ENCODE measurements around the gene WIPF2.

WIPF2 gene

DNA sequence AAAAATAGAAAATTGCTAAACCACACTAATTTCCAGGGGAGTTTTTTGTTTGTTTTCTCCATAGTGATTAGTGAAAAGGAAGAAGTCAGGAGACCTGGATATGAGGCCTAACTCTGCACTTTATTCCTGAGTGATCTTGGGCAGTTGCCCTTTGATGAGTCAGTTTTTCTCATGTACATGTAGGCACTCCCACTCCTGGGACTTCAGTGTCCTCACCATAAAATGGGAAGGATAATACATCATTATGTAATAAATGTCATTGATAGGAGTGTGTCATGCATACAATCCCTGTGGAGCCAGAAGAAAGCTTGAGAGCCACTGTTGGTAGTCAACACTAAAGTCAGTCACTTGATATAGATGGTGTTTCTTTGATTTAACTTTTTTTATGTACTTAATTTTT lies 32.5 kb downstream of the WIPF2 start:
- no peak overlapping the region for H3K4me3 ChIP-seq (ENCODE audit: insufficient read depth, low read length, poor library complexity, severe bottlenecking)
- no peak overlapping the region for H2AFZ ChIP-seq (ENCODE audit: low read depth, low read length, severe bottlenecking)
- H3K36me3 ChIP-seq (ENCODE audit: low read length): 0 out of 2 replicates have a peak, but pooled peaks cover 2% of the 10 kb centered on the region
- H3K9me3 ChIP-seq (ENCODE audit: insufficient read depth, low read length): no peaks in the 10 kb centered on the region
- no peak overlapping the region for H3K4me2 ChIP-seq (ENCODE audit: low read depth, low read length, poor library complexity, severe bottlenecking)
- no peaks in the 10 kb centered on the region for H4K20me1 ChIP-seq (ENCODE audit: low read depth, low read length)
- TF ChIP-seq, protein P1, sequence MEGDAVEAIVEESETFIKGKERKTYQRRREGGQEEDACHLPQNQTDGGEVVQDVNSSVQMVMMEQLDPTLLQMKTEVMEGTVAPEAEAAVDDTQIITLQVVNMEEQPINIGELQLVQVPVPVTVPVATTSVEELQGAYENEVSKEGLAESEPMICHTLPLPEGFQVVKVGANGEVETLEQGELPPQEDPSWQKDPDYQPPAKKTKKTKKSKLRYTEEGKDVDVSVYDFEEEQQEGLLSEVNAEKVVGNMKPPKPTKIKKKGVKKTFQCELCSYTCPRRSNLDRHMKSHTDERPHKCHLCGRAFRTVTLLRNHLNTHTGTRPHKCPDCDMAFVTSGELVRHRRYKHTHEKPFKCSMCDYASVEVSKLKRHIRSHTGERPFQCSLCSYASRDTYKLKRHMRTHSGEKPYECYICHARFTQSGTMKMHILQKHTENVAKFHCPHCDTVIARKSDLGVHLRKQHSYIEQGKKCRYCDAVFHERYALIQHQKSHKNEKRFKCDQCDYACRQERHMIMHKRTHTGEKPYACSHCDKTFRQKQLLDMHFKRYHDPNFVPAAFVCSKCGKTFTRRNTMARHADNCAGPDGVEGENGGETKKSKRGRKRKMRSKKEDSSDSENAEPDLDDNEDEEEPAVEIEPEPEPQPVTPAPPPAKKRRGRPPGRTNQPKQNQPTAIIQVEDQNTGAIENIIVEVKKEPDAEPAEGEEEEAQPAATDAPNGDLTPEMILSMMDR (IDR thresholded peaks at IDR 0.05; ENCODE audit: insufficient read depth, low read length, poor library complexity, severe bottlenecking): no peak
- no peak for TF ChIP-seq EZH2phosphoT487 (conservative IDR thresholded peaks at IDR 0.05; ENCODE audit: low read length)
- H3K9ac ChIP-seq (ENCODE audit: low read length): no peak overlapping the region
- no peak overlapping the region for H3K27ac ChIP-seq (ENCODE audit: low read depth, low read length)
- H3K9me2 ChIP-seq (replicated peaks; ENCODE audit: insufficient read depth, low read length): no peaks in the 10 kb centered on the region
- H3K27me3 ChIP-seq (ENCODE audit: low read length): no peaks in the 10 kb centered on the region
- H3F3A ChIP-seq (ENCODE audit: insufficient read depth): peaks cover 8% of the 10 kb centered on the region; the same call in 1 of the 2 replicates
- H3K79me2 ChIP-seq (ENCODE audit: insufficient read depth, low read length): peaks cover 65% of the 10 kb centered on the region

GRCh38 chr17:40253565-40253964 lies 34.5 kb downstream of the WIPF2 start:
- TF ChIP-seq EZH2phosphoT487 (conservative IDR thresholded peaks at IDR 0.05; ENCODE audit: low read length): no peak
- TF ChIP-seq, protein P1 (IDR thresholded peaks at IDR 0.05; ENCODE audit: insufficient read depth, low read length, poor library complexity, severe bottlenecking): no peak
- Histone ChIP-seq H3K79me2 (ENCODE audit: insufficient read depth, low read length) (peaks cover 53% of the 10 kb centered on the region), H3K4me2 (ENCODE audit: low read depth, low read length, poor library complexity, severe bottlenecking) (no peak overlapping the region), H3K9me2 (replicated peaks; ENCODE audit: insufficient read depth, low read length) (no peaks in the 10 kb centered on the region), H3K27ac (ENCODE audit: low read depth, low read length) (no peak overlapping the region), H3K4me3 (ENCODE audit: insufficient read depth, low read length, poor library complexity, severe bottlenecking) (no peak overlapping the region), H3F3A (ENCODE audit: insufficient read depth) (peaks cover 4% of the 10 kb centered on the region; the same call in 1 of the 2 replicates), H3K9me3 (ENCODE audit: insufficient read depth, low read length) (no peaks in the 10 kb centered on the region), H3K36me3 (ENCODE audit: low read length) (peaks cover 7% of the 10 kb centered on the region; the same call in 1 of the 2 replicates), H3K27me3 (ENCODE audit: low read length) (no peaks in the 10 kb centered on the region), H2AFZ (ENCODE audit: low read depth, low read length, severe bottlenecking) (no peak overlapping the region), H3K9ac (ENCODE audit: low read length) (no peak overlapping the region), H4K20me1 (ENCODE audit: low read depth, low read length) (no peaks in the 10 kb centered on the region)

- H3K27ac ChIP-seq (ENCODE audit: low read depth, low read length): no peak overlapping the region
- H3K4me2 ChIP-seq (ENCODE audit: low read depth, low read length, poor library complexity, severe bottlenecking): no peak overlapping the region
- peaks cover 13% of the 10 kb centered on the region; the same call in 1 of the 2 replicates for H3K36me3 ChIP-seq (ENCODE audit: low read length)
- no peak overlapping the region for H2AFZ ChIP-seq (ENCODE audit: low read depth, low read length, severe bottlenecking)
- no peaks in the 10 kb centered on the region for H3K9me2 ChIP-seq (replicated peaks; ENCODE audit: insufficient read depth, low read length)
- no peaks in the 10 kb centered on the region for H4K20me1 ChIP-seq (ENCODE audit: low read depth, low read length)
- H3K4me3 ChIP-seq (ENCODE audit: insufficient read depth, low read length, poor library complexity, severe bottlenecking): no peak overlapping the region
- no peak overlapping the region for H3K9ac ChIP-seq (ENCODE audit: low read length)
- peaks cover 7% of the 10 kb centered on the region for H3K79me2 ChIP-seq (ENCODE audit: insufficient read depth, low read length)
- H3F3A ChIP-seq (ENCODE audit: insufficient read depth): no peaks in the 10 kb centered on the region
- no peaks in the 10 kb centered on the region for H3K9me3 ChIP-seq (ENCODE audit: insufficient read depth, low read length)
- no peaks in the 10 kb centered on the region for H3K27me3 ChIP-seq (ENCODE audit: low read length)
- TF ChIP-seq EZH2phosphoT487 (conservative IDR thresholded peaks at IDR 0.05; ENCODE audit: low read length): no peak
- TF ChIP-seq, protein P1 (IDR thresholded peaks at IDR 0.05; ENCODE audit: insufficient read depth, low read length, poor library complexity, severe bottlenecking): no peak
Measured at GRCh38 chr17:40259505-40259904, 40.4 kb downstream of the WIPF2 start.
